Thyroid gland (tissue), 4 donors: ENCODE results near the gene ARHGAP8. TPM values are rescaled to one million over a fixed set of nuclear protein-coding genes. Genes with fewer than 3 reads are reported as not detected.

ENCODE experiments used
- DNase-seq, 2 donors: peaks; one replicate each; pipeline ENCODE4 v3.0.0-alpha.2; 2019
- H3K27ac ChIP-seq, 3 donors: fragments of 200-600 bp; sonication (generic); 1 replicate in 2 of 3; 2 replicates in 1 of 3; pipeline ENCODE4 v1.5.1; 2016 to 2019; ENCODE audit warnings: mild to moderate bottlenecking in 1 of 3, moderate library complexity in 1 of 3
- H3K27me3 ChIP-seq: fragments of 200-600 bp; sonication (generic); one replicate; pipeline ENCODE4 v1.5.1; 2019
- H3K36me3 ChIP-seq, 2 donors: fragments of 200-600 bp; sonication (generic); one replicate each; pipeline ENCODE4 v1.5.1; 2016 to 2019
- H3K4me1 ChIP-seq, 2 donors: fragments of 200-600 bp; sonication (generic); one replicate each; pipeline ENCODE4 v1.5.1; 2017 to 2019
- H3K4me3 ChIP-seq, 3 donors: fragments of 200-600 bp; sonication (generic); replicated peaks in 1 of 3; 1 replicate in 2 of 3; 2 replicates in 1 of 3; pipeline ENCODE4 v1.5.1; 2016; ENCODE audit warnings: mild to moderate bottlenecking in 1 of 3
- H3K9me3 ChIP-seq: fragments of 200-600 bp; sonication (generic); one replicate; pipeline ENCODE4 v1.5.1; 2017
- CTCF ChIP-seq, 6 experiments: fragments of 200-600 bp in 3 of 6; fragments of 450-650 bp in 3 of 6; sonication (generic) in 3 of 6; IDR thresholded peaks; one replicate each; pipeline ENCODE4 v1.5.1; 2016 to 2019; ENCODE audit warnings: antibody characterized with exemption in 6 of 6, mild to moderate bottlenecking in 2 of 6, inconsistent platforms in 1 of 6, moderate library complexity in 1 of 6
- POLR2A ChIP-seq, 2 donors: fragments of 450-650 bp; IDR thresholded peaks; one replicate each; pipeline ENCODE4 v1.6.1; 2017; ENCODE audit warnings: antibody characterized with exemption in 2 of 2, mild to moderate bottlenecking in 2 of 2, moderate library complexity in 1 of 2
- WGBS, 2 donors: methylation state at CpG; one replicate each; pipeline ENCODE4 v1.1.5; 2017; 5-methylcytosine and 5-hydroxymethylcytosine counted together
- intact Hi-C: fragments of 100-400 bp; cut with DNase I; formaldehyde crosslinking; loops from one replicate; pipeline ENCODE4 v1.15.1; 2023
- total RNA-seq, 4 donors: library from RNA; depleted of rRNA; stranded (reverse); fragments of >200 nt; gene quantifications; one replicate each; pipeline ENCODE4 v1.2.3, GENCODE V29; 2016

The ARHGAP8 gene
- total RNA-seq, 4 donors from 2014 or later, result 24.8 to 44.3 (median 28.0) TPM

GRCh38 chr22:44879301-44879680 is 126.9 kb downstream of the ARHGAP8 start:
- no peak for DNase-seq
- Histone ChIP-seq H3K36me3 (no peaks in the 10 kb centered on the region), H3K27ac (no peak overlapping the region), H3K27me3 (no peaks in the 10 kb centered on the region), H3K4me3 (no peak overlapping the region), H3K4me1 (no peaks in the 10 kb centered on the region), H3K9me3 (no peaks in the 10 kb centered on the region)
- WGBS, 2 donors, result 90 to 95% methylated on average over 12 of the region's 12 CpGs
- TF ChIP-seq CTCF (IDR thresholded peaks at IDR 0.05), result no peak
- no peak for TF ChIP-seq POLR2A (IDR thresholded peaks at IDR 0.05)
- intact Hi-C loops, result no loop called here

- Histone ChIP-seq H3K4me3 (no peak overlapping the region), H3K36me3 (no peaks in the 10 kb centered on the region), H3K9me3 (no peaks in the 10 kb centered on the region), H3K27me3 (no peaks in the 10 kb centered on the region), H3K4me1 (no peaks in the 10 kb centered on the region), H3K27ac (no peak overlapping the region)
- WGBS, 2 donors, result 88 to 93% methylated on average over 13 to 19 of the region's 19 CpGs
- DNase-seq, result no peak
- intact Hi-C loops, result no loop called here
- no peak for TF ChIP-seq POLR2A (IDR thresholded peaks at IDR 0.05)
- TF ChIP-seq CTCF (IDR thresholded peaks at IDR 0.05), result no peak
Measured at GRCh38 chr22:44880610-44881290, 128.4 kb downstream of the ARHGAP8 start.

GRCh38 chr22:44881624-44882023 is 129.2 kb downstream of the ARHGAP8 start:
- H3K36me3 ChIP-seq, result no peaks in the 10 kb centered on the region

GRCh38 chr22:44882226-44882905 is 130.0 kb downstream of the ARHGAP8 start:
- no peak for DNase-seq
- intact Hi-C loops, result no loop called here
- no peaks in the 10 kb centered on the region for H3K27me3 ChIP-seq
- H3K9me3 ChIP-seq, result no peaks in the 10 kb centered on the region
- no peak for TF ChIP-seq POLR2A (IDR thresholded peaks at IDR 0.05)
- TF ChIP-seq CTCF (IDR thresholded peaks at IDR 0.05), result no peak
- H3K4me1 ChIP-seq, result no peaks in the 10 kb centered on the region
- no peak overlapping the region for H3K4me3 ChIP-seq
- H3K36me3 ChIP-seq, result no peaks in the 10 kb centered on the region
- 92 to 97% methylated on average over 23 to 26 of the region's 26 CpGs for WGBS, 2 donors
- H3K27ac ChIP-seq, result no peak overlapping the region

More at GRCh38 chr22:44881624-44882023, 129.2 kb downstream of the ARHGAP8 start:
- no peak overlapping the region for H3K27ac ChIP-seq
- WGBS, 2 donors, result 93% methylated on average over 19 to 24 of the region's 24 CpGs
- no peaks in the 10 kb centered on the region for H3K27me3 ChIP-seq
- no peak overlapping the region for H3K4me3 ChIP-seq
- intact Hi-C loops, result no loop called here
- H3K4me1 ChIP-seq, result no peaks in the 10 kb centered on the region
- H3K9me3 ChIP-seq, result no peaks in the 10 kb centered on the region
- TF ChIP-seq POLR2A (IDR thresholded peaks at IDR 0.05) (no peak), CTCF (IDR thresholded peaks at IDR 0.05) (no peak)
- DNase-seq, result no peak

- no peak for DNase-seq
- Histone ChIP-seq H3K4me1 (no peaks in the 10 kb centered on the region), H3K27me3 (no peaks in the 10 kb centered on the region), H3K9me3 (no peaks in the 10 kb centered on the region), H3K36me3 (no peaks in the 10 kb centered on the region), H3K27ac (no peak overlapping the region), H3K4me3 (no peak overlapping the region)
- intact Hi-C loops, result no loop called here
- TF ChIP-seq CTCF (IDR thresholded peaks at IDR 0.05) (no peak), POLR2A (IDR thresholded peaks at IDR 0.05) (no peak)
- WGBS, 2 donors, result 92 to 93% methylated on average over 4 to 8 of the region's 12 CpGs
Measured at GRCh38 chr22:44883011-44883421, 130.6 kb downstream of the ARHGAP8 start.
